Measurements from ENCODE around the gene TPCN1.

DNA sequence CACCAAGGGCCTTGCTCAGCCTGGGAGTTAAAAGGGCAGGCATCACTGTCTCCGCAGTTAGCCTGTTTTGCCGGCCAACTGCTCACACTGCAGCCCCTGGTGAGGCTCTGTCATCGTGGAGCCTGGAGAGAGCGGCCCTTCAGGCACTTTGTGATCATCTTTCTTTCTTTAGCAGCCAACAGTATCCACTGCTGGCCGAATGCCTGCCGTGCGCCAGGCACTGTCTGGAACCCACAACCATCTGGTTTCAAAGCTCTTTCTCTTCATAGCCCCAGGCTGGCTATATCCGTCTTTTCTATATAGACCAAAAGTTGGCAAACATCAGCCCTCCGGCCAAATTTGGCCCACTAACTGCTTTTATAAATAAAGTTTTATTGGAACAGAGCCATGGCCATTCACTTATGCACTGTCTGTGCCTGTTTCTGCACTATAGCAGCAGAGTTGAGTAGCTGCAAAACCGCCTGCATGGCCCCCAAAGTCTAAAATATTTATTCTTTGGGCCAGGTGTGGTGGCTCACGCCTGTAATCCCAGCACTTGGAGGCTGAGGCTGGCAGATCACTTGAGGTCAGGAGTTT is 84.1 kb downstream of the TPCN1 start:
- no peak for TF ChIP-seq EZH2 (IDR thresholded peaks at IDR 0.05; ENCODE audit: low read length, missing control alignments)
- TF ChIP-seq CTCF (conservative IDR thresholded peaks at IDR 0.05 in 1 of 2, IDR thresholded peaks at IDR 0.05 in 1 of 2; ENCODE audit: low read depth in 1 of 2, low read length in 2 of 2) = no peak
